CD14-positive monocyte (primary cell): ENCODE measurements around the gene IPO11. TPM values are rescaled to one million over a fixed set of nuclear protein-coding genes. Genes with fewer than 3 reads are reported as not detected.
"Not testable (repeated sequence)": the region's sequence is repeated elsewhere in the genome, so short reads cannot be mapped to it uniquely, and the experiment has no call there.

ENCODE experiments used
- DNase-seq, 3 donors: peaks; one replicate each; pipeline ENCODE4 v3.0.0-alpha.2; 2011 to 2022
- H2AFZ ChIP-seq: 2 replicates; pipeline ENCODE4 v1.6.0; 2012; ENCODE audit warnings: mild to moderate bottlenecking, low read depth, low read length, inconsistent platforms; ENCODE audit not compliant: insufficient read depth, poor library complexity, severe bottlenecking
- H3K27ac ChIP-seq, 2 donors: 1 replicate in 1 of 2; 2 replicates in 1 of 2; pipeline ENCODE4 v1.5.1; 2012 to 2013; ENCODE audit warnings: low read length in 2 of 2, control low read depth in 1 of 2, inconsistent platforms in 1 of 2, low read depth in 1 of 2, mild to moderate bottlenecking in 1 of 2
- H3K27me3 ChIP-seq, 2 donors: one replicate each; pipeline versions ENCODE4 v1.6.0 to v1.6.1; 2011 to 2013; ENCODE audit warnings: low read length in 2 of 2; ENCODE audit not compliant: control insufficient read depth in 2 of 2, insufficient read depth in 2 of 2
- H3K36me3 ChIP-seq, 2 donors: replicated peaks in 1 of 2; 1 replicate in 1 of 2; 2 replicates in 1 of 2; pipeline versions ENCODE4 v1.5.1 to v1.6.1; 2012 to 2013; ENCODE audit warnings: low read length in 2 of 2, control low read depth in 1 of 2, inconsistent platforms in 1 of 2, mild to moderate bottlenecking in 1 of 2; ENCODE audit not compliant: insufficient read depth in 2 of 2, control insufficient read depth in 1 of 2
- H3K4me1 ChIP-seq, 2 donors: 1 replicate in 1 of 2; 2 replicates in 1 of 2; pipeline versions ENCODE4 v1.5.1 to v1.6.1; 2012 to 2013; ENCODE audit warnings: low read length in 2 of 2, control low read depth in 1 of 2, inconsistent platforms in 1 of 2, mild to moderate bottlenecking in 1 of 2, moderate library complexity in 1 of 2; ENCODE audit not compliant: insufficient read depth in 2 of 2, control insufficient read depth in 1 of 2
- H3K4me2 ChIP-seq: replicated peaks from 2 replicates; pipeline ENCODE3; 2012; ENCODE audit warnings: low read length, moderate library complexity, mild to moderate bottlenecking; ENCODE audit not compliant: poor library complexity, severe bottlenecking; ENCODE audit errors: extremely low read depth
- H3K4me3 ChIP-seq, 3 experiments: fragments of 200-600 bp in 1 of 3; sonication (generic) in 1 of 3; replicated peaks in 1 of 3; 1 replicate in 2 of 3; 2 replicates in 1 of 3; pipeline ENCODE4 v1.5.1; 2011 to 2013; ENCODE audit warnings: low read length in 3 of 3, mild to moderate bottlenecking in 3 of 3, control low read depth in 2 of 3, low read depth in 2 of 3, inconsistent platforms in 1 of 3, moderate library complexity in 1 of 3
- H3K79me2 ChIP-seq: 2 replicates; pipeline ENCODE4 v1.6.0; 2012; ENCODE audit warnings: mild to moderate bottlenecking, control low read depth, inconsistent platforms, low read length, moderate library complexity; ENCODE audit not compliant: insufficient read depth
- H3K9ac ChIP-seq: 2 replicates; pipeline ENCODE4 v1.6.0; 2017; ENCODE audit warnings: low read length, mild to moderate bottlenecking; ENCODE audit not compliant: insufficient read depth, poor library complexity, severe bottlenecking
- H3K9me3 ChIP-seq, 2 donors: replicated peaks in 1 of 2; 1 replicate in 1 of 2; 2 replicates in 1 of 2; pipeline versions ENCODE4 v1.5.1 to v1.6.1; 2012 to 2013; ENCODE audit warnings: low read length in 2 of 2, control low read depth in 1 of 2; ENCODE audit not compliant: control insufficient read depth in 1 of 2, insufficient read depth in 1 of 2
- H4K20me1 ChIP-seq: 2 replicates; pipeline ENCODE4 v1.6.0; 2012; ENCODE audit warnings: mild to moderate bottlenecking, low read length, control low read depth, moderate library complexity; ENCODE audit not compliant: insufficient read depth
- H3K27ac Mint-ChIP-seq, 7 donors: one replicate each; pipeline ENCODE4 v1.8.0; 2020; ENCODE audit warnings: mild to moderate bottlenecking in 7 of 7, mixed read lengths in 7 of 7, moderate library complexity in 6 of 7, inconsistent platforms in 2 of 7
- H3K27me3 Mint-ChIP-seq, 3 donors: one replicate each; pipeline ENCODE4 v1.8.0; 2021 to 2022; ENCODE audit warnings: low read depth in 3 of 3, mild to moderate bottlenecking in 3 of 3, mixed read lengths in 3 of 3, moderate library complexity in 3 of 3, inconsistent platforms in 1 of 3
- H3K36me3 Mint-ChIP-seq, 2 donors: one replicate each; pipeline ENCODE4 v1.8.0; 2020; ENCODE audit warnings: mixed read lengths in 2 of 2, inconsistent platforms in 1 of 2, mild to moderate bottlenecking in 1 of 2
- H3K4me1 Mint-ChIP-seq: one replicate; pipeline ENCODE4 v1.8.0; 2020; ENCODE audit warnings: mild to moderate bottlenecking, mixed read lengths
- H3K4me3 Mint-ChIP-seq, 2 donors: one replicate each; pipeline ENCODE4 v1.8.0; 2020; ENCODE audit warnings: mild to moderate bottlenecking in 2 of 2, mixed read lengths in 2 of 2, moderate library complexity in 1 of 2
- H3K9me3 Mint-ChIP-seq, 7 donors: one replicate each; pipeline ENCODE4 v1.8.0; 2020 to 2022; ENCODE audit warnings: mixed read lengths in 7 of 7, mild to moderate bottlenecking in 6 of 7, moderate library complexity in 6 of 7, inconsistent platforms in 2 of 7
- CTCF ChIP-seq: fragments of 200-600 bp; IDR thresholded peaks from one replicate; pipeline ENCODE4 v1.8.0; 2022; ENCODE audit warnings: antibody characterized with exemption, mild to moderate bottlenecking
- WGBS: methylation state at CpG from one replicate; pipeline ENCODE4 v1.1.5; 2013; ENCODE audit warnings: missing lambda C conversion rate; ENCODE audit not compliant: insufficient coverage; 5-methylcytosine and 5-hydroxymethylcytosine counted together
- intact Hi-C, 2 donors: fragments of 100-400 bp; cut with micrococcal nuclease; formaldehyde crosslinking; loops; one replicate each; pipeline versions ENCODE4 v1.15.0 to v1.15.1; 2023
- polyA plus RNA-seq, 3 donors: library from polyadenylated mRNA; depleted of rRNA in 1 of 3; unstranded in 2 of 3; stranded (reverse) in 1 of 3; fragments of 300-500 nt in 2 of 3; fragments of >200 nt in 1 of 3; fragmentation: Illumina TruSeq in 2 of 3; gene quantifications; 1 replicate in 2 of 3; 2 replicates in 1 of 3; pipeline ENCODE4 v1.2.3, GENCODE V29; 2012 to 2021

IPO11 gene
- polyA plus RNA-seq, 3 donors = 4.4 to 5.5 (median 5.3) TPM

GRCh38 chr5:62653001-62653863 is 240.7 kb downstream of the IPO11 start:
- Histone ChIP-seq H3K27me3 (no peaks in the 10 kb centered on the region), H3K4me2 (peak overlapping the region; percentile 58), H4K20me1 (no peaks in the 10 kb centered on the region), H3K4me1 (peaks cover 13 to 14% of the 10 kb centered on the region in 2 donors), H2AFZ (peak overlapping the region; percentile 69), H3K79me2 (no peaks in the 10 kb centered on the region), H3K9ac (no peak overlapping the region), H3K4me3 (peak overlapping the region; percentile 7 to 58 (median 15)), H3K36me3 (no peaks in the 10 kb centered on the region), H3K27ac (peak overlapping the region in 1 of 2 donors; percentile 55), H3K9me3 (peaks cover 0 to 5% of the 10 kb centered on the region in 2 donors)
- WGBS = 22% methylated on average over 3 of the region's 7 CpGs
- Mint-ChIP-seq H3K36me3 (no peaks in the 10 kb centered on the region), H3K4me3 (peak overlapping the region; percentile 52 to 86), H3K4me1 (peaks cover 22% of the 10 kb centered on the region), H3K27ac (peak overlapping the region in 6 of 7 donors; percentile 24 to 81 (median 56)), H3K9me3 (peaks cover 2 to 7% (median 5%) of the 10 kb centered on the region in 7 donors), H3K27me3 (no peaks in the 10 kb centered on the region)
- TF ChIP-seq CTCF = no peak
- no peak for DNase-seq
- intact Hi-C loops = no loop called here

- Mint-ChIP-seq H3K27me3 (no peaks in the 10 kb centered on the region), H3K36me3 (no peaks in the 10 kb centered on the region), H3K4me3 (peak overlapping the region; percentile 52 to 86), H3K4me1 (peaks cover 20% of the 10 kb centered on the region), H3K27ac (peak overlapping the region in 4 of 7 donors; percentile 24 to 81 (median 51)), H3K9me3 (peaks cover 2 to 7% (median 5%) of the 10 kb centered on the region in 7 donors)
- Histone ChIP-seq H3K4me3 (peak overlapping the region; percentile 7 to 58 (median 15)), H3K27me3 (no peaks in the 10 kb centered on the region), H3K9me3 (peaks cover 0 to 5% of the 10 kb centered on the region in 2 donors), H2AFZ (peak overlapping the region; percentile 69), H3K36me3 (no peaks in the 10 kb centered on the region), H3K4me1 (peaks cover 13 to 14% of the 10 kb centered on the region in 2 donors), H3K79me2 (no peaks in the 10 kb centered on the region), H4K20me1 (no peaks in the 10 kb centered on the region), H3K27ac (peak overlapping the region in 1 of 2 donors; percentile 55), H3K4me2 (peak overlapping the region; percentile 58), H3K9ac (no peak overlapping the region)
- WGBS = 55% methylated on average over 10 of the region's 11 CpGs
- TF ChIP-seq CTCF = no peak
- intact Hi-C loops = no loop called here
- no peak for DNase-seq
Observed at GRCh38 chr5:62653864-62654575, 241.5 kb downstream of the IPO11 start.

GRCh38 chr5:62657772-62658171 is 245.2 kb downstream of the IPO11 start:
- H3K79me2 ChIP-seq, H3K9ac ChIP-seq, H3K27ac ChIP-seq, H3K4me3 ChIP-seq, DNase-seq, H3K27me3 ChIP-seq, H3K4me2 ChIP-seq, H2AFZ ChIP-seq, H3K4me3 Mint-ChIP-seq, H3K27me3 Mint-ChIP-seq, intact Hi-C loops, H3K36me3 Mint-ChIP-seq, H3K27ac Mint-ChIP-seq, H4K20me1 ChIP-seq, H3K36me3 ChIP-seq, H3K9me3 Mint-ChIP-seq, H3K9me3 ChIP-seq: not testable (repeated sequence)
- H3K4me1 Mint-ChIP-seq = peaks cover 19% of the 10 kb centered on the region
- H3K4me1 ChIP-seq = peaks cover 12 to 15% of the 10 kb centered on the region in 2 donors
